Stomach (tissue), 9 donors: Measurements from ENCODE around the gene CLSTN1. TPM values are rescaled to one million over a fixed set of nuclear protein-coding genes. Genes with fewer than 3 reads are reported as not detected.

Source experiments
- DNase-seq, 2 donors: peaks; one replicate each; pipeline versions ENCODE4 v3.0.0 to v3.0.0-alpha.2; 2013 to 2019
- H3K27ac ChIP-seq, 5 donors: fragments of 200-600 bp in 4 of 5; sonication (generic) in 4 of 5; one replicate each; pipeline ENCODE4 v1.5.1; 2013 to 2019; ENCODE audit warnings: mild to moderate bottlenecking in 1 of 5, moderate library complexity in 1 of 5
- H3K27me3 ChIP-seq, 3 donors: fragments of 200-600 bp; sonication (generic); one replicate each; pipeline ENCODE4 v1.5.1; 2017 to 2019; ENCODE audit warnings: mixed run types in 1 of 3
- H3K36me3 ChIP-seq, 4 donors: fragments of 200-600 bp; sonication (generic); 1 replicate in 3 of 4; 2 replicates in 1 of 4; pipeline ENCODE4 v1.5.1; 2016 to 2019
- H3K4me1 ChIP-seq, 4 donors: fragments of 200-600 bp; sonication (generic); one replicate each; pipeline ENCODE4 v1.5.1; 2016 to 2019
- H3K4me3 ChIP-seq, 4 donors: fragments of 200-600 bp; sonication (generic) in 3 of 4; one replicate each; pipeline ENCODE4 v1.5.1; 2016 to 2019; ENCODE audit warnings: mild to moderate bottlenecking in 1 of 4
- H3K9me3 ChIP-seq, 4 donors: fragments of 200-600 bp; sonication (generic); one replicate each; pipeline ENCODE4 v1.5.1; 2016 to 2019
- CTCF ChIP-seq, 7 experiments: fragments of 450-650 bp in 4 of 7; fragments of 200-600 bp in 3 of 7; sonication (generic) in 3 of 7; IDR thresholded peaks; one replicate each; pipeline ENCODE4 v1.5.1; 2016 to 2019; ENCODE audit warnings: antibody characterized with exemption in 7 of 7, control low read depth in 2 of 7, mild to moderate bottlenecking in 1 of 7
- EP300 ChIP-seq: sonication (generic); formaldehyde crosslinking; IDR thresholded peaks from one replicate; pipeline ENCODE4 v1.6.1; 2017; ENCODE audit warnings: antibody characterized with exemption
- POLR2A ChIP-seq, 4 donors: fragments of 450-650 bp; IDR thresholded peaks; one replicate each; pipeline ENCODE4 v1.6.1; 2016; ENCODE audit warnings: antibody characterized with exemption in 4 of 4, control low read depth in 2 of 4, mild to moderate bottlenecking in 1 of 4, moderate library complexity in 1 of 4
- POLR2AphosphoS5 ChIP-seq, 3 donors: sonication (generic); formaldehyde crosslinking; IDR thresholded peaks; one replicate each; pipeline ENCODE4 v1.6.1; 2016; ENCODE audit warnings: antibody characterized with exemption in 3 of 3
- WGBS, 5 donors: extraction: QIAGEN DNeasy Blood & Tissue Kit in 3 of 5; methylation state at CpG; one replicate each; pipeline versions ENCODE4 v1.1.5 to v1.1.7; 2013 to 2018; 5-methylcytosine and 5-hydroxymethylcytosine counted together
- intact Hi-C: fragments of 100-400 bp; cut with DNase I; formaldehyde crosslinking; loops from one replicate; pipeline ENCODE4 v1.15.1; 2023; ENCODE audit warnings: low total_unique reads
- polyA plus RNA-seq, 3 donors: library from polyadenylated mRNA; stranded (reverse); fragments of 200-250 nt; gene quantifications; one replicate each; pipeline ENCODE4 v1.2.3, GENCODE V29; 2013
- total RNA-seq, 5 donors: library from RNA; depleted of rRNA; stranded (reverse); fragments of >200 nt; gene quantifications; one replicate each; pipeline versions ENCODE4 v1.1.0 to v1.2.3, GENCODE V29; 2014 to 2016
- donor health status: healthy with polysubstance abuse.
- donor health status: Bipolar disorder and iron deficiency.
- donor health status: healthy.

Gene CLSTN1
- total and polyA plus RNA-seq, 8 donors, result 10.5 to 156 (median 30.9) TPM

DNA sequence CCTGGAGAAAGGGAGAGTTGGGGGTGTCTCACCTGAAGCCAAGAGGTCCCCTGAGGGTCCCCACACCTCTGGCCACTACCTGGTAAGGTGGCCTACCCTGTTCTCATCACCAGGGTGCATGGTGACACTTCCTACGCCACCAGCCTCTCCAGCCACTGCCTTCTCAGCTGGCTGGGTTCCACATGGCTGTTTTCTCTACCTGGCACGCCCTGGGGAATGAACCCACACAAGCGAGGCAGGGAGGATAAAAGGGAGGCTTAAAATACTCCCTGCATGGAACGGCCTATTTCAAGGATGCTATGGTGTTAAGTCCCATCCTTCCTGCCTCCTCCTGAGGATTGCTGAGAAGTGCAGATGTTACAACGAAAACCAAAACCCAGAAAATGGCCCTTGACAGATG lies 87.5 kb downstream of the CLSTN1 start:
- H3K4me1 ChIP-seq, result peaks cover 0 to under 1% (median 0%) of the 10 kb centered on the region in 4 donors
- 86 to 91% (median 88%) methylated on average over 5 of the region's 5 CpGs for WGBS, 5 donors
- no peak overlapping the region for H3K4me3 ChIP-seq
- TF ChIP-seq CTCF (IDR thresholded peaks at IDR 0.05) (no peak), EP300 (no peak), POLR2A (IDR thresholded peaks at IDR 0.05) (no peak), POLR2AphosphoS5 (IDR thresholded peaks at IDR 0.05) (no peak)
- intact Hi-C loops, result no loop called here
- H3K36me3 ChIP-seq, result peaks cover 71 to 100% (median 100%) of the 10 kb centered on the region in 4 donors
- DNase-seq, result no peak
- H3K27me3 ChIP-seq, result no peaks in the 10 kb centered on the region
- no peaks in the 10 kb centered on the region for H3K9me3 ChIP-seq
- no peak overlapping the region for H3K27ac ChIP-seq

DNA sequence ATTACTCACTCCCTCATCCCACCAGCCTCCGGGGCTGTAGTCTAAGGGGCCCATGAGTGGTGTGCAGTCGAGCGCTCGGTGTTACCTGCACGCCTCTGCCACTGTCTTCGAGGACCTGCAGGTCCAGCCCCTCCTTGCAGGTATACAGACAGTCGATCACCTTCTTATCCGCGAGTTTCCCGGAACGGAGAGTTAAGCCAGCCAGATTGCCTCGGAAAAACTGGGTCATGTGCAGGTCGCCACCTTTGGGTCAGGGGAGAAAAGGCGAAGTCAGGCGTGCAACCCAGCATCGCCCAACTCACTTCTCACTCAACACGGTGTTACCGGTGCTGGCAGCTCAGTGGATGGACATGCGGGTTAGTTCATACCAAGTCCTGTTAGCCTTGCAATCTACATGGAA lies 88.0 kb downstream of the CLSTN1 start:
- Histone ChIP-seq H3K36me3 (peaks cover 71 to 100% (median 100%) of the 10 kb centered on the region in 4 donors), H3K4me3 (no peak overlapping the region), H3K4me1 (peaks cover 0 to 5% (median 0%) of the 10 kb centered on the region in 4 donors), H3K27ac (no peak overlapping the region), H3K9me3 (no peaks in the 10 kb centered on the region), H3K27me3 (no peaks in the 10 kb centered on the region)
- WGBS, 5 donors, result 91 to 95% (median 95%) methylated on average over 19 of the region's 19 CpGs
- intact Hi-C loops, result no loop called here
- no peak for DNase-seq
- TF ChIP-seq POLR2A (IDR thresholded peaks at IDR 0.05) (no peak), EP300 (no peak), CTCF (IDR thresholded peaks at IDR 0.05) (no peak), POLR2AphosphoS5 (IDR thresholded peaks at IDR 0.05) (no peak)

- WGBS, 5 donors, result 96 to 98% (median 96%) methylated on average over 10 to 14 of the region's 14 CpGs
- no peak for DNase-seq
- TF ChIP-seq POLR2AphosphoS5 (IDR thresholded peaks at IDR 0.05) (no peak), POLR2A (IDR thresholded peaks at IDR 0.05) (no peak), EP300 (no peak), CTCF (IDR thresholded peaks at IDR 0.05) (no peak)
- Histone ChIP-seq H3K27ac (no peak overlapping the region), H3K9me3 (no peaks in the 10 kb centered on the region), H3K4me3 (no peak overlapping the region), H3K27me3 (no peaks in the 10 kb centered on the region), H3K4me1 (peaks cover 0 to 6% (median 0%) of the 10 kb centered on the region in 4 donors), H3K36me3 (peaks cover 81 to 100% (median 100%) of the 10 kb centered on the region in 4 donors)
- intact Hi-C loops, result no loop called here
Observed at GRCh38 chr1:9733160-9733789, 90.5 kb downstream of the CLSTN1 start.

GRCh38 chr1:9732123-9732971 lies 91.4 kb downstream of the CLSTN1 start:
- DNase-seq, result no peak
- no peak for TF ChIP-seq POLR2AphosphoS5 (IDR thresholded peaks at IDR 0.05)
- TF ChIP-seq EP300, result no peak
- no peak for TF ChIP-seq CTCF (IDR thresholded peaks at IDR 0.05)
- TF ChIP-seq POLR2A (IDR thresholded peaks at IDR 0.05), result no peak
- no peaks in the 10 kb centered on the region for H3K27me3 ChIP-seq
- no peaks in the 10 kb centered on the region for H3K9me3 ChIP-seq
- peaks cover 0 to 6% (median 0%) of the 10 kb centered on the region in 4 donors for H3K4me1 ChIP-seq
- peaks cover 78 to 100% (median 100%) of the 10 kb centered on the region in 4 donors for H3K36me3 ChIP-seq
- H3K27ac ChIP-seq, result no peak overlapping the region
- 91 to 93% (median 92%) methylated on average over 16 to 18 of the region's 18 CpGs for WGBS, 5 donors
- no peak overlapping the region for H3K4me3 ChIP-seq
- intact Hi-C loops, result no loop called here
